GM12878 (cell line): ENCODE results near the gene COQ2. TPM values are rescaled to one million over a fixed set of nuclear protein-coding genes. Genes with fewer than 3 reads are reported as not detected.

Experiments used
- ATAC-seq: fragments of 200-7000 bp; cut with Tn5 transposase; 3 replicates; pipeline ENCODE4 v1.9.1; 2020; ENCODE audit warnings: mild to moderate bottlenecking, moderate library complexity
- BruUV-seq: library from RNA; stranded (reverse); fragments of 400-500 nt; replicated peaks from 2 replicates; lab custom pipeline; 2021; lab: Mats Ljungman, UMichigan
- CTCF ChIA-PET: fragments of 300-600 bp; sonication (Branson Sonifier 250); formaldehyde crosslinking; extraction: SDS; loops from one replicate; lab custom pipeline; 2021; ENCODE audit warnings: inconsistent platforms; lab: Yijun Ruan, JAX
- POLR2A ChIA-PET: fragments of 350-600 bp; formaldehyde crosslinking; extraction: SDS; loops from one replicate; lab custom pipeline; 2021; ENCODE audit warnings: inconsistent platforms; lab: Charles Lee
- RAD21 ChIA-PET: fragments of 300-600 bp; sonication (Branson Sonifier 250); formaldehyde crosslinking; loops from one replicate; lab custom pipeline; 2023; ENCODE audit warnings: antibody characterized with exemption; ENCODE audit not compliant: unreplicated experiment; lab: Charles Lee
- SMC1A ChIA-PET: fragments of 300-600 bp; sonication (Branson Sonifier 250); formaldehyde crosslinking; loops from one replicate; lab custom pipeline; 2023; ENCODE audit not compliant: unreplicated experiment, uncharacterized antibody; lab: Charles Lee
- DNase-seq: peaks from one replicate; pipeline ENCODE4 v3.0.0-alpha.2; 2011; ENCODE audit warnings: low read depth, low spot score
- FAIRE-seq: peaks from 3 replicates; lab custom pipeline; 2011; peaks lifted over from hg19 to GRCh38; lab: Jason Lieb, UNC
- H2AFZ ChIP-seq: 2 replicates; pipeline ENCODE4 v1.6.0; 2011; ENCODE audit warnings: low read depth, low read length, control low read depth; ENCODE audit not compliant: control insufficient read depth
- H3K27ac ChIP-seq: 2 replicates; pipeline ENCODE4 v1.5.1; 2011; ENCODE audit warnings: control low read depth; ENCODE audit not compliant: control insufficient read depth, insufficient read depth
- H3K27me3 ChIP-seq, 2 experiments: replicated peaks in 1 of 2; 2 replicates each; pipeline versions ENCODE4 v1.6.0 to v1.6.1; 2011; ENCODE audit warnings: low read length in 1 of 2; ENCODE audit not compliant: control insufficient read depth in 2 of 2, insufficient read depth in 2 of 2
- H3K36me3 ChIP-seq, 2 experiments: 2 replicates each; pipeline ENCODE4 v1.5.1; 2011; ENCODE audit warnings: low read length in 1 of 2; ENCODE audit not compliant: control insufficient read depth in 2 of 2, insufficient read depth in 2 of 2
- H3K4me1 ChIP-seq: 2 replicates; pipeline ENCODE4 v1.6.1; 2011; ENCODE audit warnings: mild to moderate bottlenecking, low read length, moderate library complexity, mixed read lengths; ENCODE audit not compliant: control insufficient read depth, insufficient read depth
- H3K4me2 ChIP-seq: 2 replicates; pipeline ENCODE4 v1.6.0; 2011; ENCODE audit warnings: control low read depth; ENCODE audit not compliant: control insufficient read depth, insufficient read depth
- H3K4me3 ChIP-seq: fragments of 200-600 bp; sonication (generic); 2 replicates; pipeline ENCODE4 v1.5.1; 2016
- H3K79me2 ChIP-seq: 2 replicates; pipeline ENCODE4 v1.6.0; 2011; ENCODE audit warnings: low read length; ENCODE audit not compliant: control insufficient read depth, insufficient read depth
- H3K9ac ChIP-seq: 2 replicates; pipeline ENCODE4 v1.8.0; 2011; ENCODE audit warnings: low read length, control low read depth, mixed read lengths; ENCODE audit not compliant: control insufficient read depth, insufficient read depth
- H3K9me3 ChIP-seq: replicated peaks from 3 replicates; pipeline ENCODE4 v1.5.1; 2011; ENCODE audit warnings: mild to moderate bottlenecking, low read length; ENCODE audit not compliant: control insufficient read depth, insufficient read depth
- H4K20me1 ChIP-seq: 2 replicates; pipeline ENCODE4 v1.6.0; 2011; ENCODE audit not compliant: control insufficient read depth, insufficient read depth
- CBFB ChIP-seq: IDR thresholded peaks from 2 replicates; pipeline ENCODE4 v1.6.1; 2016; ENCODE audit warnings: antibody characterized with exemption, low read depth
- CBX5 ChIP-seq: sonication (generic); IDR thresholded peaks from 2 replicates; pipeline ENCODE4 v1.6.1; 2016; ENCODE audit warnings: low read depth, moderate library complexity, mild to moderate bottlenecking, inconsistent platforms
- MTA2 ChIP-seq: fragments of 450-650 bp; IDR thresholded peaks from 2 replicates; pipeline ENCODE4 v1.6.1; 2016; ENCODE audit warnings: low read depth, mild to moderate bottlenecking, moderate library complexity
- PAX8 ChIP-seq: fragments of 450-650 bp; IDR thresholded peaks from 2 replicates; pipeline ENCODE4 v1.6.1; 2017; ENCODE audit warnings: mild to moderate bottlenecking, moderate library complexity
- POU2F2 ChIP-seq: IDR thresholded peaks from 3 replicates; pipeline ENCODE4 v1.6.1; 2011; ENCODE audit warnings: low read depth, mild to moderate bottlenecking, low read length, borderline replicate concordance
- RAD21 ChIP-seq: IDR thresholded peaks from 2 replicates; pipeline ENCODE4 v1.6.1; 2011; ENCODE audit warnings: mild to moderate bottlenecking, low read depth, low read length, moderate library complexity; ENCODE audit not compliant: insufficient read depth
- RUNX3 ChIP-seq: IDR thresholded peaks from 2 replicates; pipeline ENCODE4 v1.6.1; 2012; ENCODE audit warnings: low read length, inconsistent platforms
- STAT1 ChIP-seq: fragments of 450-650 bp; conservative IDR thresholded peaks from 2 replicates; pipeline ENCODE4 v1.6.1; 2014; ENCODE audit warnings: antibody characterized with exemption, mild to moderate bottlenecking
- TBL1XR1 ChIP-seq: IDR thresholded peaks from 2 replicates; pipeline ENCODE4 v1.6.1; 2012; ENCODE audit warnings: low read depth, low read length, improper control_type of control experiment
- ZBTB33 ChIP-seq: fragments of 450-650 bp; IDR thresholded peaks from 2 replicates; pipeline ENCODE4 v1.6.1; 2017; ENCODE audit warnings: mild to moderate bottlenecking
- ZNF207 ChIP-seq: fragments of 450-650 bp; IDR thresholded peaks from 2 replicates; pipeline ENCODE4 v1.6.1; 2014; ENCODE audit warnings: antibody characterized with exemption, mild to moderate bottlenecking, borderline replicate concordance
- WGBS: methylation state at CpG from one replicate; pipeline ENCODE4 v1.1.6; 2016; ENCODE audit warnings: low lambda C conversion rate; ENCODE audit not compliant: insufficient replicate concordance, insufficient coverage; ENCODE audit errors: missing lambda C conversion rate; 5-methylcytosine and 5-hydroxymethylcytosine counted together
- in situ Hi-C: fragments of 300-500 bp; cut with MboI; formaldehyde crosslinking; loops from 9 replicates; pipeline ENCODE4 v1.14.3; 2018; ENCODE audit warnings: mixed read lengths
- intact Hi-C: fragments of 100-400 bp; cut with micrococcal nuclease; formaldehyde crosslinking; loops from one replicate; pipeline ENCODE4 v1.14.2; 2022; ENCODE audit not compliant: unreplicated experiment
- polyA plus RNA-seq, 11 experiments: library from polyadenylated mRNA; depleted of rRNA in 4 of 11; unstranded in 6 of 11; stranded (reverse) in 5 of 11; fragments of >200 nt; fragmentation: Nextera tagmentation in 4 of 11; fragmentation: Illumina TruSeq in 1 of 11; extraction: Ambion mirVana in 4 of 11; extraction: Trizol in 1 of 11; gene quantifications; 1 replicate in 1 of 11; 2 replicates in 10 of 11; pipeline versions ENCODE4 v1.2.1 to v1.2.3, GENCODE V29; 2011 to 2016; ENCODE audit warnings: inconsistent platforms in 2 of 11, missing spikeins in 2 of 11, low read depth in 1 of 11
- total RNA-seq, 4 experiments: library from RNA; depleted of rRNA in 3 of 4; stranded (reverse); fragments of >200 nt in 3 of 4; fragmentation: Illumina TruSeq in 1 of 4; extraction: Trizol in 1 of 4; gene quantifications; 2 replicates each; pipeline versions ENCODE4 v1.2.1 to v1.2.3, GENCODE V29; 2013 to 2021
- TF ChIP-seq, protein P1 (sequence below): IDR thresholded peaks from 2 replicates; pipeline ENCODE4 v1.6.1; 2012; ENCODE audit warnings: low read depth, low read length, improper control_type of control experiment
- TF ChIP-seq, protein P2 (sequence below): fragments of 450-650 bp; IDR thresholded peaks from 2 replicates; pipeline ENCODE4 v1.6.1; 2017; ENCODE audit warnings: mild to moderate bottlenecking, moderate library complexity
- TF ChIP-seq, protein P3 (sequence below): IDR thresholded peaks from 2 replicates; pipeline ENCODE4 v1.6.1; 2012; ENCODE audit warnings: mild to moderate bottlenecking, low read depth, low read length

Gene COQ2
- total and polyA plus RNA-seq, 10 of the 15 experiments (the other 5 are each of a cell fraction or from before 2014, with no cell fraction given) = 5.0 to 46.7 (median 19.1) TPM

DNA sequence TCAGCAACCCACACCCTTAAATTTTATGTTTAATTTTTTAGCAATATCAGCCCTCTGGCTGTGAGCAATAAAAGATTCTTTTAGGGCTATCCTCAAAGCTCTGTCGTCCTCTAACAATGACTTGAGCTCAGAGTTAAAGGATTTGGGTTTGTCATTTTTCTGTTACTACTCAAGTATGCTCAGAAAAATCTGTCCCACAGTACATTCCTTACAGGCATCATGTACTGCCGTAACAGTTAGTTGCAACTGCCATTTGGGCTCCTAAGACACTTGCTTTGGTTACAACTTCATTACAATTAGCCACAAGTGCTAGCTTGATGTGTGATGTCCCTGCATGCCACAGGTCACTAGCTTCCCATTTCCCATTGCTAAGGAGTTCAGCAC lies 33.2 kb downstream of the COQ2 start:
- no peak for ATAC-seq
- ChIA-PET POLR2A (interaction anchor here (0.6 to 5.0 kb wide), 5 partner anchors 10 to 155 kb away, joined by 3 to 21 read pairs (median 3); no protein-coding TSS in a partner anchor), RAD21 (interaction anchor here (0.7 to 7.8 kb wide), 19 partner anchors 9 to 240 kb away, joined by 3 to 64 read pairs (median 7); no protein-coding TSS in a partner anchor), SMC1A (interaction anchor here (0.6 to 8.6 kb wide), 25 partner anchors 10 to 346 kb away, joined by 3 to 145 read pairs (median 7); partner anchors contain the start of genes COPS4, COQ2 and PLAC8), CTCF (interaction anchor here (0.8 to 4.7 kb wide), 22 partner anchors 9 to 216 kb away, joined by 3 to 51 read pairs (median 10); partner anchors contain the start of genes COPS4, COQ2 and PLAC8)
- WGBS = 91% methylated on average over 2 of the region's 2 CpGs
- H3K9me3 ChIP-seq = no peaks in the 10 kb centered on the region; the same call in 2 of the 3 replicates
- no peak for DNase-seq
- H3K4me2 ChIP-seq = no peak overlapping the region
- no peaks in the 10 kb centered on the region for H4K20me1 ChIP-seq
- in situ Hi-C loops = loop anchor here (10.0 kb wide), 1 partner anchor 177 kb away; no protein-coding TSS in a partner anchor
- H3K27ac ChIP-seq = no peak overlapping the region
- no peaks in the 10 kb centered on the region for H3K79me2 ChIP-seq
- intact Hi-C loops = no loop called here
- no peak for FAIRE-seq
- H3K36me3 ChIP-seq = peaks cover 0 to 1% of the 10 kb centered on the region in 2 experiments; a peak in 2 of 4 replicates
- no TSS peak for BruUV-seq
- H2AFZ ChIP-seq = no peak overlapping the region
- no peak overlapping the region for H3K9ac ChIP-seq
- H3K27me3 ChIP-seq = no peaks in the 10 kb centered on the region
- peaks cover 9% of the 10 kb centered on the region; the same call in 1 of the 2 replicates for H3K4me1 ChIP-seq
- no peak overlapping the region for H3K4me3 ChIP-seq
- TF ChIP-seq, protein P1, sequence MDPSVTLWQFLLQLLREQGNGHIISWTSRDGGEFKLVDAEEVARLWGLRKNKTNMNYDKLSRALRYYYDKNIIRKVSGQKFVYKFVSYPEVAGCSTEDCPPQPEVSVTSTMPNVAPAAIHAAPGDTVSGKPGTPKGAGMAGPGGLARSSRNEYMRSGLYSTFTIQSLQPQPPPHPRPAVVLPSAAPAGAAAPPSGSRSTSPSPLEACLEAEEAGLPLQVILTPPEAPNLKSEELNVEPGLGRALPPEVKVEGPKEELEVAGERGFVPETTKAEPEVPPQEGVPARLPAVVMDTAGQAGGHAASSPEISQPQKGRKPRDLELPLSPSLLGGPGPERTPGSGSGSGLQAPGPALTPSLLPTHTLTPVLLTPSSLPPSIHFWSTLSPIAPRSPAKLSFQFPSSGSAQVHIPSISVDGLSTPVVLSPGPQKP = no peak
- TF ChIP-seq, protein P2, sequence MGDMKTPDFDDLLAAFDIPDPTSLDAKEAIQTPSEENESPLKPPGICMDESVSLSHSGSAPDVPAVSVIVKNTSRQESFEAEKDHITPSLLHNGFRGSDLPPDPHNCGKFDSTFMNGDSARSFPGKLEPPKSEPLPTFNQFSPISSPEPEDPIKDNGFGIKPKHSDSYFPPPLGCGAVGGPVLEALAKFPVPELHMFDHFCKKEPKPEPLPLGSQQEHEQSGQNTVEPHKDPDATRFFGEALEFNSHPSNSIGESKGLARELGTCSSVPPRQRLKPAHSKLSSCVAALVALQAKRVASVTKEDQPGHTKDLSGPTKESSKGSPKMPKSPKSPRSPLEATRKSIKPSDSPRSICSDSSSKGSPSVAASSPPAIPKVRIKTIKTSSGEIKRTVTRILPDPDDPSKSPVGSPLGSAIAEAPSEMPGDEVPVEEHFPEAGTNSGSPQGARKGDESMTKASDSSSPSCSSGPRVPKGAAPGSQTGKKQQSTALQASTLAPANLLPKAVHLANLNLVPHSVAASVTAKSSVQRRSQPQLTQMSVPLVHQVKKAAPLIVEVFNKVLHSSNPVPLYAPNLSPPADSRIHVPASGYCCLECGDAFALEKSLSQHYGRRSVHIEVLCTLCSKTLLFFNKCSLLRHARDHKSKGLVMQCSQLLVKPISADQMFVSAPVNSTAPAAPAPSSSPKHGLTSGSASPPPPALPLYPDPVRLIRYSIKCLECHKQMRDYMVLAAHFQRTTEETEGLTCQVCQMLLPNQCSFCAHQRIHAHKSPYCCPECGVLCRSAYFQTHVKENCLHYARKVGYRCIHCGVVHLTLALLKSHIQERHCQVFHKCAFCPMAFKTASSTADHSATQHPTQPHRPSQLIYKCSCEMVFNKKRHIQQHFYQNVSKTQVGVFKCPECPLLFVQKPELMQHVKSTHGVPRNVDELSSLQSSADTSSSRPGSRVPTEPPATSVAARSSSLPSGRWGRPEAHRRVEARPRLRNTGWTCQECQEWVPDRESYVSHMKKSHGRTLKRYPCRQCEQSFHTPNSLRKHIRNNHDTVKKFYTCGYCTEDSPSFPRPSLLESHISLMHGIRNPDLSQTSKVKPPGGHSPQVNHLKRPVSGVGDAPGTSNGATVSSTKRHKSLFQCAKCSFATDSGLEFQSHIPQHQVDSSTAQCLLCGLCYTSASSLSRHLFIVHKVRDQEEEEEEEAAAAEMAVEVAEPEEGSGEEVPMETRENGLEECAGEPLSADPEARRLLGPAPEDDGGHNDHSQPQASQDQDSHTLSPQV = no peak
- no peak for TF ChIP-seq RAD21
- no peak for TF ChIP-seq CBX5
- no peak for TF ChIP-seq MTA2
- TF ChIP-seq RUNX3 = no peak
- TF ChIP-seq ZBTB33 = no peak
- TF ChIP-seq, protein P3, sequence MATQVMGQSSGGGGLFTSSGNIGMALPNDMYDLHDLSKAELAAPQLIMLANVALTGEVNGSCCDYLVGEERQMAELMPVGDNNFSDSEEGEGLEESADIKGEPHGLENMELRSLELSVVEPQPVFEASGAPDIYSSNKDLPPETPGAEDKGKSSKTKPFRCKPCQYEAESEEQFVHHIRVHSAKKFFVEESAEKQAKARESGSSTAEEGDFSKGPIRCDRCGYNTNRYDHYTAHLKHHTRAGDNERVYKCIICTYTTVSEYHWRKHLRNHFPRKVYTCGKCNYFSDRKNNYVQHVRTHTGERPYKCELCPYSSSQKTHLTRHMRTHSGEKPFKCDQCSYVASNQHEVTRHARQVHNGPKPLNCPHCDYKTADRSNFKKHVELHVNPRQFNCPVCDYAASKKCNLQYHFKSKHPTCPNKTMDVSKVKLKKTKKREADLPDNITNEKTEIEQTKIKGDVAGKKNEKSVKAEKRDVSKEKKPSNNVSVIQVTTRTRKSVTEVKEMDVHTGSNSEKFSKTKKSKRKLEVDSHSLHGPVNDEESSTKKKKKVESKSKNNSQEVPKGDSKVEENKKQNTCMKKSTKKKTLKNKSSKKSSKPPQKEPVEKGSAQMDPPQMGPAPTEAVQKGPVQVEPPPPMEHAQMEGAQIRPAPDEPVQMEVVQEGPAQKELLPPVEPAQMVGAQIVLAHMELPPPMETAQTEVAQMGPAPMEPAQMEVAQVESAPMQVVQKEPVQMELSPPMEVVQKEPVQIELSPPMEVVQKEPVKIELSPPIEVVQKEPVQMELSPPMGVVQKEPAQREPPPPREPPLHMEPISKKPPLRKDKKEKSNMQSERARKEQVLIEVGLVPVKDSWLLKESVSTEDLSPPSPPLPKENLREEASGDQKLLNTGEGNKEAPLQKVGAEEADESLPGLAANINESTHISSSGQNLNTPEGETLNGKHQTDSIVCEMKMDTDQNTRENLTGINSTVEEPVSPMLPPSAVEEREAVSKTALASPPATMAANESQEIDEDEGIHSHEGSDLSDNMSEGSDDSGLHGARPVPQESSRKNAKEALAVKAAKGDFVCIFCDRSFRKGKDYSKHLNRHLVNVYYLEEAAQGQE = no peak
- no peak for TF ChIP-seq CBFB
- TF ChIP-seq PAX8 = no peak
- no peak for TF ChIP-seq STAT1
- no peak for TF ChIP-seq ZNF207
- no peak for TF ChIP-seq POU2F2
- no peak for TF ChIP-seq TBL1XR1
